Suprapubic skin (tissue), 4 donors: Measurements from ENCODE around the gene ATOH1.

ENCODE experiments used
- CTCF ChIP-seq, 2 donors: fragments of 200-600 bp in 1 of 2; fragments of 450-650 bp in 1 of 2; sonication (generic) in 1 of 2; IDR thresholded peaks; one replicate each; pipeline ENCODE4 v1.5.1; 2016 to 2019; ENCODE audit warnings: antibody characterized with exemption in 2 of 2, mild to moderate bottlenecking in 1 of 2, moderate library complexity in 1 of 2
- POLR2A ChIP-seq, 2 donors: fragments of 450-650 bp; IDR thresholded peaks; one replicate each; pipeline ENCODE4 v1.6.1; 2017; ENCODE audit warnings: antibody characterized with exemption in 2 of 2, mild to moderate bottlenecking in 2 of 2, moderate library complexity in 2 of 2
- POLR2AphosphoS5 ChIP-seq, 3 donors: sonication (generic); formaldehyde crosslinking; IDR thresholded peaks; one replicate each; pipeline ENCODE4 v1.6.1; 2017; ENCODE audit warnings: antibody characterized with exemption in 3 of 3

- TF ChIP-seq CTCF (IDR thresholded peaks at IDR 0.05): no peak
- TF ChIP-seq POLR2AphosphoS5 (IDR thresholded peaks at IDR 0.05): no peak
- TF ChIP-seq POLR2A (IDR thresholded peaks at IDR 0.05): no peak
Observed at GRCh38 chr4:93802045-93802444, 26.5 kb upstream of the ATOH1 start.
